ENCODE results near the gene AAK1.
"Not testable (repeated sequence)": the region's sequence is repeated elsewhere in the genome, so short reads cannot be mapped to it uniquely, and the experiment has no call there.

Gene AAK1

DNA sequence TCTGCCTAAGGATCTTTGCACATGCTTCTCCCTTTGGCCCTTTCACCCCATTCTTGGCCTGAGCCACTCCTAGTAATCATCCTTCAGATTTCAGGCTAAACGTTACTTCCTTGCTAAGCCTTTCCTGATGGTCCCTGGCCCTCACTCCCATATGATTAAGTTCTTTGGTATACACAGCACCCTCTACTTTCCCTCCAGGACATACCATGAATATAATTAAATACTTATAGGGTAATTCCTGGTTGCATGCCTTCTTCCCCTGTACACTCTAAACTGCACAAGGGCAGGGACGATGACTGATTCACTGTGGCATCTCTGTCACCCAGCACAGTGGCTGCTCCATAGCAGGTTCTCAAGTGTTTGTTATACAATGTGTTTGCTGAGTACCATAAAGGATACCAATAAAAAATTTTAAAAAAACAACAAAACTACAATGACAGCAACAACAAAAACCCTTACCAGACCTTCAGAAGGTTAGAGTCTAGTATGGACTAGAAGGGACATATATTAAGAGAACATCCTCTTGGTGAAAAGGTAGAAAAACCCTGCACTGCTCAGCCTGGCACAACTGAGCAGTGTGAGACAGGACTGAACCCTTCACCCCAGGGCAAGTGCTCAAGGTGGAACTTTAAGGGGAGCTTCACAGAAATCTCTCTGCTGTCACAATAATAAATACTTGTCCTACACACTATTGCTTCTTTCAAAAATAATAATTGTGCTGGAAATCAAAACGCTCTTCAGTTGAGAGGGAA, 76.2 kb downstream of the AAK1 start:
- DNase-seq: no peak

DNA sequence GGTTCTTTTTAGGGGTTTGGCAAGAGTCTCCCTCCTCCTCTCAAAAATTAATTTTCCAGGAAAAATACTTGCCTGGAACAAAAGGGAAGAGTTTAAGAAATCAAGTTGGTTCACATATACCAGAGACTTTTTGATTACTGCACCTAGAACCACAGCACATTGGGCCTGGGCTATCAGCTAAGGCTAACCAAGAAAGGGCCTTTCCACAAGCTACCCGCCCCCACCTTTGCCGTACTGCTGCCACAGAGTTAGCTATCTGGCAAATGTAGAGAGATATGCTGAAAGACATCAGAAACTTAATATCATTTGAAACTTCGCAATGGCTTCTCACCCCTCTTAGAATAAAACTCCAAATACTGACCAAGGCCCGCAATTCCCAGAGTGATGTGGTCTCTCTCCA, 76.9 kb downstream of the AAK1 start:
- DNase-seq: no peak

DNA sequence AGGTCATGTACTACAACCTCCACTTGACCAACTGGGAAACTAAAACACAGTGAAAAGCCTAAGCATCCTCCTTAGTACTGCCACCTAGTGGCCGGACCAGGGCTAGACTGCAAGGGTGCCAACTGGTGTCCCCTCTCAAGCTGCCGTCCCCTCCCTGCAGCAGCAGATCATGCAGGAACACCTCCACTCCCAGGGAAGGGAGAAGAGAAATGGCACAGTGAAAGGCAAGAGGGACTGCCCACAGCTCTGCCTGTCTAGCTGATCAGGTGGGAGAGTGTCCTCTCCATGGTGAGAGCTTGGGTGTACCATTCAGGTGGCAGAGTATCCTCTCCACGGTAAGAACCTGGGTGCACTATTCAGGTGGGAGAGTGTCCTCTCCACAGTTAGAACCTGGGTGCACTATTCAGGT, 78.1 kb downstream of the AAK1 start:
- DNase-seq: peak; percentile 46

DNA sequence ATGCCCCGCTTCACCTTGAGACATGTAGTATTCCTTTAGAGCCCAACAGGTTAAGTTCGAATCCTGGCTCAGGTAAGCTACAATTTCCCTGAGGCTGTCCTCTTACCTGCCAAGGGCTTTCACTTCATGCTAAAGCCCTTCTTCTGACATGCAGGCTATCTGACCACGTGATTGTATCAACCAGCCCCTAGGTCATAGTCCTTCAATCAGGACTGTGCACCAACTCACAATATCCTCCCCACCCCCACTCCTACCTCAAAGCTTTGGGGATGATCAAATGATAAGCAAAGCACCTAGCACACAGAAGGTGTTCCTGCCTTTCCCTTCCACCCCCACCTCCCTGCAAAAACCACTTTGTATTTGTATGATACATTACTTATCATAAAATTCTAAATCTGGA, 78.9 kb downstream of the AAK1 start:
- DNase-seq: no peak

DNA sequence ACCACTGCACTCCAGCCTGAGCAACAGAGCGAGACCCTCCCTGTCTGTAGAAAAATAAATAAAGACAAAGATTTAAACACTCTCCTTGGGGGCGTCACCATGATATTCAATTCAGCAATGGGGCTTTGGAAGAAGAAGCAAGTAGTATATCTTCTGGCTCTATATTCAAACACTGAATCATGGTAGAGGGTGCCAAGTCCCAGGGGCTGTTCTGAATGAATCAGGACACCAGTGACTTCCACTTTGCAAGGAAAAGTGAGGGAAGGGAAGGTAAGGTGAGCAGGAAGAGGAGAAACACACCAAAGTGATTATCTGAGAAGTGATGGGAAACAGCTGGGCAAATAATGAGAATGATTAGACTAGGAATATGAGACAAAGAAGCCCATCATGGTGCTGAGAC, 80.5 kb downstream of the AAK1 start:
- peak; percentile 72 for DNase-seq

DNA sequence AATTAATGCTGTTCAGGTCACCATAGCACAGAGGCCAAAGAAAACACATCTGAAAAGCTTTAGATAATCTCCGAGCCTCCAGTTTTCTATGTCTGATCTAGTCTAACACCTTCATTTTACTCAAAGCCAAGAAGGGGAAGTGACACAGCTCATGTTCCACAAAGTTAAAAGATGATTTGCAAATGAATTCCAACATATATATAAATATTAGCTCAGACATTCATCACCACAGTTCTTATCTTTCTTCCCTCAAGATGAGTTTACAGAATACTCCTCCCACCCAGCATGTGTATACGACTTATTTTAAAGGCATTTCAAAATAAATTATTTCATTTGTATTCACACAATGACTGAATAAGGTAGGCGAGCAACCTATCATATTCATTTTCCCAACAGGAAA, 82.4 kb downstream of the AAK1 start:
- DNase-seq: no peak

DNA sequence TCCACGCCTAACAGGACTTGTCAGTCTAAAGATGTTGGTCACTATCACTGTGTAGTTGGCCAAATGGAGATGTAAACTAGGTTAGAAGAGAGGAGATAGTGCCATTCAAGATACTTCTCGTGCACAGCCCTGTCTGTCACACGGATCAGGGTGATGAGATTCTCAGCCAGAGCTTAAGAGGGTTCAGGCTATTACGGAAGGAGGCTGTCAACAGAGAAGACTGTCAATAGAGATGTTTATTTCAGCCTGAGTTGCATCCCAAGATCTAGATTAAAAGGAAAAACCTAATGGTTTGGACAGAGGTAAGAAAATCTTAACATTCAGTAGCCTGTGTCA, 83.4 kb downstream of the AAK1 start:
- DNase-seq: no peak

DNA sequence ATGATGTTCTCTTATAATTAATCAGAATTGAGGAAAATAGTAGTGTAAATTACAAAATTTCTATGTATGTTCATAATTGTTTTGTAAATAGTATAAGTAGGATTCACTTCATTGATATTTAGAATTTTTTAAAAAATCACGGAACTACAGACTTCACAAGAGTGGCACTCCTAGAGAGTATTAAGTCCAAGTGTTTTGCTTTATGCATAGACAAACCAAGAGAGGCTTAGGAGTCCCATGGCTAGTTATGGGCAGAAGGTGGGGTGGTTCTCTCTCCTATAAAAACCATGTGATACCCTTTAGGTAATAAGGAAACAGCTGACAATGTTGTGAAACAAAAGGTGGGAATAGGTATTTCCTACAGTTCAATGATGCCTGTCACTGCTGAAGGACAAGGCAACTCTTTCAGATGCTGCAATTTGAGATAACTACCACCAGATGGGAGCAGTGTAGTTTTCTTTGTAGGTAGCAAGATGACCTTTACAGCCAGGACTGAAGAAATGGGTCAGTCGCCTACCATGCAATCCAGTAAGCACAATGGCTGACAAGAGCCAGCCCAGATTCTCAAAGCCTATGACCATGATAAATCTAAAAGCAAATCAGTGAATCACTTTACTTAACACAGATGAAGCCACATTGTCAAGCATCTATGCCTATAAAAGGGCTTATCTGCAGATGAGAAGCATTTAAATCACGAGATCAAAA, 83.9 kb downstream of the AAK1 start:
- DNase-seq: peak; percentile 73

DNA sequence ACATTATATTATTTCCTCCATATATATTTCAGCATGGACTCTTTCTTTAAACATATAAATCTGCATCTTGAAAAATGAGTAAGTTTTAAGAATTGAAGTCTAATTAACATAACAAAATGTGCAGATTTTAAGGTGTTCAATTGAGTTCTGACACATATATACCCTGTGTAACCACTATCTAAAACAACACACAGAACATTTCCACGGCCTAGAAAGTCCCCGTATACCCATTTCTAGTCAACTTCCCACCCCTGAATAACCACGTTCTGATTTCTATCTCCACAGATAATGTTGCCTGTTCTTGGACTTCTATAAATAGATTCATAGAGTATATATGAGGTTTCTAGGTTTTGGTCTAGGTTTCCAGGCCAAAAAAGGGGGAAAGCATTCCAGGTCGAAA, 87.5 kb downstream of the AAK1 start:
- DNase-seq: no peak

DNA sequence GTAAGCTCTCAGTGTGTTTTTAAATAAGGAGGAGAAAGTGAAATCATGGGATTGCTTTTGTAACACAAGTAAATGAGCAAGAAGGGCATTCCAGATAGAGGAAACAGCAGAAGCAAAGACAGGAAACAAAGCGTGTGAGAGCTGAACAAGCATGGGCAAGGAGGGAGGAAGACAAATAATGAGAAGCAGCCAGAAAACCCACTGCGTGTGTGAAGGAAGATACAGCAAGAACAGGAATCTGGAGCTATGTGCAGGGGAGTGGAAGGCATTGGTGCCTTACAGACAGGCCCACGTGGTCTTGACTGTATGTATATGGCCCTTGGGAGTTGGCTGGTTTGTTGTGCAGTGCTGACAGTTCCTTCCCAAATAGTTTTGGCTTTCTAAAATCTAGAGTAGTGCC, 88.6 kb downstream of the AAK1 start:
- DNase-seq: no peak

DNA sequence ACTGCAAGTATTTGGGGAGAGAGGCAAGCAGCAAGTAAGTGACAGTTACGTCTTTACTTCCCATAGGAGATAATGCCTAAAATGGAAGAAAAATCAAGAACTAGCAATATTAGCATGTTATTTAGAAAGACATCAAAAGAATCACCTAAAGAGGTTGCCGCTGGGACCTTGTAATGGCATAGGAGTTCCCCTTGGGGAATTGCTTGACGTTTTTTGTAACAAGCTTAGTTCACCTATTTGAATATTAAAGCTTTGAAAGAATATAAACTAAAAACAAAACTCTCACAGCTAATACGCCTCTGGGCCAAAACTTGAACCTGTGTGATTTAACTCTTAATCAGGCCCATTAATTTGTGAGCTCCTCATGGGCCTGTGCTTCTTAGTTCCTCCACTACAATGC, 89.0 kb downstream of the AAK1 start:
- DNase-seq: no peak

DNA sequence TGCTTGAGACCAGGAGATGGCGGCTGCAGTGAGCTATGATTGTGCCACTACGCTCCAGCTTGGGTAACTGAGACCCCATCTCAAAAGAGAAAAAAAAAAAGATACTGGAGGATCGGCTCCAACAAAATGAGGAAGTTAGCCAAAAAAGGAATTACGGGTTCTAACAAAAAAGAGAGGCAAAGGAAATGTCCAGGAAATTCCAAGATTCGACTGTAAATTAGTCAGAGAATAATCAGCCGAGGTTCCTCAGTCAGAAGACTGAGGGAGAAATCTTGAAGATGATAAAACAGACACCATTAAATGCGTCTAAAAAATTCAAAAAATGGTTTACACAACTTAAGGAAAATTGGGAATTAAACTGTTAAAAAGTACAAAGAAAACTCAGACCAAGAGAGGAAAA, 89.5 kb downstream of the AAK1 start:
- DNase-seq: no peak

DNA sequence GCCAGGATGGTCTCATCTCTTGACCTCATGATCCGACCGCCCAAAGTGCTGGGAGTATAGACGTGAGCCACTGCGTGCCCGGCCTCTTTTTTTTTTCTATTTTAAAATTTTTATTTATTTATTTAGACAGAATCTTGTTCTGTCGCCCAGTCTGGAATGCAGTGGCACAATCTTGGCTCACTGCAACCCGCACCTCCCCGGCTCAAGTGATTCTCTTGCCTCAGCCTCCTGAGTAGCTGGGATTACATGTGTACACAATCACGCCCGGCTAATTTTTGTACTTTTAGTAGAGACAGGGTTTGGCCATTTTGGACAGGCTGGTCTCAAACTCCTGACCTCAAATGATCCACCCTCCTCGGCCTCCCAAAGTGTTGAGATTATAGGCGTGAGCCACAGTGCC, 93.0 kb downstream of the AAK1 start:
- DNase-seq: not testable (repeated sequence)

DNA sequence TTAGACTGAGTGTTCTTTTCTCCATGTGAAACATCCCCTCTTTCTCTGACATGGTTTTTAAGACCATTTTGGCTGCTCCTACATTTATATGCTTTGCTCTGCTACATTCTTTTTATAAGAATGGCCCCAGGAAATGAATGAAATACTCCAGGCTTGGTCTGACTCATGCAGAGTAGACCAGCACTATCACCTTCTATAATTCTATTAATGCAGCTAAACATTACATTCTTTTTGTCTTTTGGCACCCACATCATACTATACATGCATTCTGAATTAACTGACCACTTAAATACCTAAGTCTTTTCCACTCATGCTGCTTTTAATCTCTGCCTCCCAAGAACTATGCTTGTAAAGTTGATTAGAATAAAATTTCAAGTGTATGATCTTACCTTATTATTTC, 94.1 kb downstream of the AAK1 start:
- no peak for DNase-seq

DNA sequence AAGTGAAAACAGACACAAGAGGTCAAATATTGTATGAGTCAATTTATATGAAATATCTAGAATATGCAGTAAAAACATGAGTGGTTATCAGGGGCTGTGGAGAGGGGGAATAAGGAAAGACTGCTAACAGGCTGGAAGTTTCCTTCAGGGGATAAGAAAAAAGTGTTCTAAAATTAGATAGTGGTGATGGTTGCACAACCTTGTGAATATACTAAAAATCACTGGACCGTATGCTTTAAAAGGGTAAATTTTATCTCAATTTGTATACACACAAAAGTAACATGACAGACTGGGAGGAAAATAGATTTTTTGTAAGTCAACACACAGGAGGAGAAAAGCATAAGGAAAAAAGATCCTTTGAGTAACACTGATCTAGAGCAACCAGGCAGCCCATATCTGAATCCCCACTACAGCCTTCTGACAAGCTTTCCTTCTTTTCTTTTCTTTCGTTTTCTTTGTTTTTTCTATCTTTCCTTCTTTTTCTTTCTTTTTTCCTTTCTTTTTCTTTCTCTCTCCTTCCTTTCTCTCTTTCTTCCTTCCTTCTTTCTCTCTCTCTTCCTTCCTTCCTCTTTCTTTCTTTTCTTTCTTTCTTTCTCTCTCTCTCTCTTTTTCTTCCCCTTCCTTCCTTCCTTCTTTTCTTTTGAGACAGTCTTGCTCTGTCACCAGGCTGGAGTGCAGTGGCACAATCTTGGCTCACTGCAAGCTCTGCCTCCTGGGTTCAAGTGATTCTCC, 95.4 kb downstream of the AAK1 start:
- no peak for DNase-seq

DNA sequence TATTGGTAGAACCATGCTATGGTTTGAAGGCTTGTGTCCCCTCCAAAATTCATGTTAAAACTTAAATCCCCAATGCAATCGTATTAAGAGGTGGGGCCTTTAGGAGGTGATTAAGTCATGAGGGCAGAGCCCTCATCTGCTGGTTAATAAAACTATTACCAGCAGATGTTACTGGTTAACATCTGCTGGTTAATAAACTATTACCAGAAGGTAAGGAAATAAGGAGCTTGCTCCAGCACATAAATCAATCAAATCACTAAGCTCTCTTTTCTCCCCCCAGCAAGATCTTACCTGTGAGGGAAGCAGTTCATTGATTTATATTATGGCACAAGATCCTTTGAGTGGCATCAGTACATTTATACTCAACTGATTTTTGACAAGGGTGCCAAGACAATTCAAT, 96.9 kb downstream of the AAK1 start:
- DNase-seq: no peak

DNA sequence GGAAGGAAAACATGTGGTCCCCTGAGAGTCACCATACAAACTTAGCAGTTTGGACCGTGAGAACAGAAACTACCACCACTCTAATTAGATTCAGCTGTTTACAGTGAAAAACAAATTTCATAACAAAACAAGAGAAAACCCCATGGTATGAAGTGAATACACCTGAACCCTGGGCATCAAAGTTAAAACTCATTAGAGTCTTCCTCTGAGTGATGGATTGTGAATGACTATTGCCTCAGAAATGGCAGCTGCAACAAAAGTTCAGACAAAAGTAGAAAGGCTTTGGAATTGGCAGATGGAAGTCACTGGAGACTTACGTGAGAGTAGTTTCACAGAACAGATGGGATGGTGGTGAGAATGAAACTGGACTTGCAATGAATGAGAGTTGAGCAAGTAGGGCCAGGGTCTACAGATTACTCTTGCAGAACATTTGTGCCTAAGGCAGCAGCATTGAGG, 98.0 kb downstream of the AAK1 start:
- no peak for DNase-seq

DNA sequence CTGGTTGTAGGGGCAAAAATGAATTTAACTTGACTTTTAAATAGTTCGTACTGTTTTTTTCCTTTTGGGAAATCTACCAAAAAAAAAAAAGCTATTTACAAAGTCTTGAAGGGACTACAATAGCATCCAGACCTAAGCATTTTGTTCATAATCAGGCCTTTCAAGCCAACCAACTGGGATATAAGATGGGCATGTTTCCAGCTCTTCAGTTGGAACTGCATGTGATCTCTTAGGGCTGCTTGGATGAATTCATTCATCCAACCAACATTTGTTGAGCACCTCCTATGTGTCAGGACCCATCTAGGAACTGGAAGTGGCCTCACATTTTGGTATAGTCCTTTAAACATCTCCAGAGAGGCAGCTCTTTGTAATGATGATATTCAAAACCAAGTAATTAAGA, 98.6 kb downstream of the AAK1 start:
- no peak for DNase-seq

DNA sequence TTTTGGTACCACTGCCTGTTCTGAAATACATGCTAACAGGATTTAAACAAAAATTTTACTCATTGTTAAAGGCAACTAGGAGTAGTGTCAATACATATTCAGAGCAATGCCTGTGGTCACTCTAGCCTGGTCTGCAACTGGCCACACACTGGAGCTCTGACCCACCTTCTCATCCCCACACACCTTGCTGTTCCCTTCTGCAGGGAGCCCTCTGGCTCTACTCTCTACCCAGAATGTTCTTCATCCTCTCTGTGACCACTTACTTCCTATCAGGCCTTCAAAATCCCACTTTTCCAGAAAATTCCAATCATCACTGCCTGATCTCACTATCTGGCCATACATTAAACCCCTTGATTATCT, 104.0 kb downstream of the AAK1 start:
- no peak for DNase-seq

DNA sequence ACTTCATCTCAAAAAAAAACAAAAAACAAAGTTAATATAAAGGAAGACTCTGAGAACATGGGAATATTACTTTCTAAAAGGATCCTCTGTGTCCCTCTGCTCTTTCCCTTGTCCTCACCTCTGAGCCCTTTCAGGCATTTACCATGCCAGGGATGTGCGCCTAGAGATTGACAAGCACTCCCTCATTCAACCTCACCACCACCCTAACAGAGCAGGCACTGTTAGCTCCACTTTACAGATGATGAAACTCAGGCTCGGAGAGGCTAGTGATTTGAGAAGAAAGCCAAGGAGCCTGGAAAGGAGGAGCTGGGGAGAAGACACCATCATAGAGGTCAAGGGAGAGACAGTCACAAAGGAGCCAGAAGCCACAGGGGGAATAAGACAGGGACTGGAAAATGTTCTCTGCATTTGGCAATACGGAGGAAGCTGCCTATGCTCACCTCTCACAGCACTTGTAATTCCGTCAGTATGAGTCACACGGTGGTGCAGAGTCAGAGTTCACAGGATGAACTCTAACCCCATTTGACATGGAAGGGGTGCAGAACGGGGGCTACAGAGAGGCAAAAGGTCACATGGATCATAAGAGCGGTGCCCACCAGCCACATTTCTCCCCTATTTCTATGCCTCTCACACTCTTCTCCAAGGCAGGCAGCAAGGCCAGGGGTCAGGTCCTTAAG, 104.5 kb downstream of the AAK1 start:
- DNase-seq: no peak

DNA sequence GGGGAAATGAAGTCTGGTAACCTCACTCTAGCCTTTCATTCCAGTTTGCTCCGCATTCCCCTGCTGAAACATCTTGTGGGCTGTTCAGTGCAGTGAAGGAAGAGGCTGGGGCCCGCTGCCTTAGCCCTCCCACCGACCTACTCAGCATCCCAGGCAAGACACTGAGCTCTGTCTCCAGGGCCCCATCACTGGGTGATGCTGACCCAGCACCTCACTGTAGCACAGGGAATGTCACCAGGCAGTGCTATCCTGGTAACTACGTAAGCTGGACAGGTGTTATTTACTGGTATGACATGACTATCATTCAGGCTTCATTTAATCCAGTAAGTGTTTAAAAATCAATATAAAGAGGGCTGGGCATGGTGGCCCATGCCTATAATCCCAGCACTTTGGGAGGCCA, 105.3 kb downstream of the AAK1 start:
- DNase-seq: no peak

DNA sequence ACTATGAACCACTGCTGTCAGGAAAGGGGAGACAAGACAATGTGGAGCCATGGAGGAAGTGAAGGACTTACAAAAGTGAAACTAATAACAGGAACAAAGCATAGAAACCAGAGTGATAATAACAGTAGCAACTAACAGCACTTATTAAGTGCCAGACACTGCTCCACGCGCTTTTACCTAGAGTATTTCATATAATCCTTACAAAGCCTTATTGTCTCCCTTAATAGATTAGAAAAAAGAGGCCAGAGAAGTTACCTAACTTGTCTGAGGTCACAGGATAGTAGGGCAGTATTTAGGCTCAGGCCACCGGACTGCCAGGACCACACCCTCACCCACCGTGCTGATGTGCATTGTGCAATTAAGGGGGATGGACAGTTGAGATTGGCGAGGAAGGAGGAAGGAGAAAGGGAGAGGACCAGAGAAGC, 107.7 kb downstream of the AAK1 start:
- no peak for DNase-seq

DNA sequence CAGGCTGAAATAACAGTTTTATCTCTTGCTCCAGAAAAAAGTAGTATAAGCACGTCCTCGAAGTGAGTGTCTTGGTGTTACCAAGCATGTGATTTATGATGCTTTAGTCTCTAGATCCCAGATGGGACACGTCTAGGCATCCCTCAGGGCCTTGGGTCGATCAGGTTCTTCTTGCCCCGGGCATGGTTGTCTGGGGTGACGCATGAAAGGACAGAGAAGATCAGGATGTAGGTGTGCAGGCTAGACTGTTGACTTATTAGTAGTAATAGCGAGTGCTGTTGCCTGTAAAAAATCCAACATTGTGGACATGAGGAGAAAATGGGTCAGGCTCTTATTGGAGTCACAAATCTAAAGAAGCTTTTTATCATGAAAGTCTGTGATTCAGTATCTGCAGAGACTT, 112.4 kb downstream of the AAK1 start:
- DNase-seq: no peak

DNA sequence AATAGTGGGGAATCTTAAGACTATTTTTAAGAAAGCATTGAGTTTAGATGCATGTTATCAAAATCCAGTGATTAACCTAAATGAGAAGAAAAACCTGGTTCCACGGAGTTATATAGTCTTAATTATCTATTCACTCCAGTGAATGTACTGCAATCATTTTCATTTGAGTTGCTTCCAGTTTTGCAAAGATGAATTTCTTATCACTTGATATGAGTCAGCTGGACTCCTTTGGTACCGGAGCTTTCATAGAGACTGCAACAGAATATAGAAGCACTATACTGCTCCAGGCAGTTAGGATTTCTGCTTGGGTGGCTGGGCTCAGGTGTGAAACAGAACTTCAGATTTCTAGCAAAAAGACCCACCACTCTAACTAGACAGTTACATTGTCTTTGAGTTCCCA, 114.1 kb downstream of the AAK1 start:
- DNase-seq: no peak
